GM18505 (cell line): ENCODE data around the gene ARHGAP9.
A peak's percentile ranks its signal among the peaks of the same experiment; 100 is the strongest.
"Not testable (repeated sequence)": the region's sequence is repeated elsewhere in the genome, so short reads cannot be mapped to it uniquely, and the experiment has no call there.

Experiments
- ATAC-seq: cut with Tn5 transposase; IDR thresholded peaks from one replicate; pipeline ENCODE4 v1.9.1; 2021; ENCODE audit not compliant: unreplicated experiment
- POLR2A ChIP-seq: IDR thresholded peaks from 4 replicates; pipeline ENCODE4 v1.6.1; 2011; ENCODE audit warnings: borderline replicate concordance; ENCODE audit not compliant: insufficient read depth, insufficient read length; ENCODE audit errors: extremely low read depth

Gene ARHGAP9

DNA sequence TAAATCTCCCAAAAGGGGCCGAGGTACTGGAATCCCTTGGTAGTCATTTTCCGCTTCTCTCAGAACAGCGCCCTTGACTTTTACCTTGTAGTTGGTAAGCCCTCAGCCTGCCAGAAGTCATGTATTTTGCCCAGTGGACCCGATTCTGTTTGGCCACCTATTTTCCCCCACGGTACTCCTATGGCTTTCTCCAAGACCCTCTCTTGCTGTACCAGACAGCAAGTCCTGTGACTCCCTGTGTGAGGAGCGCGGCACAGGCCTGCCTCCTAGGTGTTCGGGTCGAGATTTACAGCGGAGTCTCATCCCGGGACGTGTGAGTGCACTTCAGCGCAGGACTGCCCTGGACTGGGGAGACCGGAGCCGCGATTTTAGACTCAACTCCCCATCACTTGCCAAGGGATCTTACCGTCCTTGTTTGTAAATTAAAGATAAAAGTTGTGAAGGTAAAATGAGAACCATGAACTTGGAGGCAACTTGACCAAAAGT is 41.9 kb upstream of the ARHGAP9 start:
- TF ChIP-seq POLR2A, result no peak
- ATAC-seq, result no peak

- peak; percentile 100 for TF ChIP-seq POLR2A
- ATAC-seq, result peak; percentile 68
Observed at GRCh38 chr12:57520053-57520818, 40.6 kb upstream of the ARHGAP9 start, which contains the start of gene DDIT3. TSS of gene DDIT3 (minus strand) at chr12:57520514. CDS start at chr12:57517406, 3,108 bp downstream.

GRCh38 chr12:57519796-57520052 is 40.1 kb upstream of the ARHGAP9 start:
- no peak for ATAC-seq
- no peak for TF ChIP-seq POLR2A

DNA sequence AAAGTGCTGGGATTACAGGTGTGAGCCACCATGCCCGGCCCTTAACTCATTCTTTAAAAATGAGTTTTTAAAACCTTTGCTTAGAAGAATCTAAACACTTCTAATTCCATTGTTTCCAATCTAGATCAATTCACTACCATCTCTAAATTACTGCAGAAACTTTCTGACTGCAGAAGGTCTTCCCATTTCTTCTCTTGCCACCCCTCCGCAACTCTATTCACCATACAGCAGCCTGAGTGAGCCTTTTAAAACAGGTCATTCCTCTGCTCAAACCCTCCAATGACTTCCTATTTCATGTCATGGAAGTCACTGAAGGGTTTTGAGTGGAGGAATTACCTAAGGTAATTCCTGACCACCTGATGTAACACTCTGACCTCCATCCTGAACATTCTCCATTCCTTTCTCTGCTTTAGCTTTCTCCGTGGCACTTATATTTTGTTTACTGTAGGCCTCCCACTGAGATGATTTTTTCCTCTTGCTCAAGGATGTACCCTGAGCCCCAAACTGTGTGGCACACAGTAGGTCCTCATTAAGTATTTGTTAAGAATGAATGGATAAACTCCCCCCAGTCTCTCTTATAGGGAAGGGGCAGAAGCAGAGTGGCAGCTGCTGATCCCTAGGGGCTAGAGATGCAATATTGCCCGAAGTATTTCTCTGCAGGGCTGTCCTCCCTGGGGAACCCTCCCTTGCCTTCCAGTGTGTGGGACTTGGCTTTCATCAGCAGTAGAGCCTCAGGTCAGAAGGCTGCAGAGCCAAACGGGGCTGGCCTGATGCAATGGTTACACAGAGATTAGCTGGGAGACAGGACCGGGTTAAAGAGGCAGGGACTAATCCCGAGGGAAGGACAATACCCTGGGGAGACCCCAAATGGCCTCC is 39.5 kb upstream of the ARHGAP9 start:
- ATAC-seq, result no peak
- no peak for TF ChIP-seq POLR2A

DNA sequence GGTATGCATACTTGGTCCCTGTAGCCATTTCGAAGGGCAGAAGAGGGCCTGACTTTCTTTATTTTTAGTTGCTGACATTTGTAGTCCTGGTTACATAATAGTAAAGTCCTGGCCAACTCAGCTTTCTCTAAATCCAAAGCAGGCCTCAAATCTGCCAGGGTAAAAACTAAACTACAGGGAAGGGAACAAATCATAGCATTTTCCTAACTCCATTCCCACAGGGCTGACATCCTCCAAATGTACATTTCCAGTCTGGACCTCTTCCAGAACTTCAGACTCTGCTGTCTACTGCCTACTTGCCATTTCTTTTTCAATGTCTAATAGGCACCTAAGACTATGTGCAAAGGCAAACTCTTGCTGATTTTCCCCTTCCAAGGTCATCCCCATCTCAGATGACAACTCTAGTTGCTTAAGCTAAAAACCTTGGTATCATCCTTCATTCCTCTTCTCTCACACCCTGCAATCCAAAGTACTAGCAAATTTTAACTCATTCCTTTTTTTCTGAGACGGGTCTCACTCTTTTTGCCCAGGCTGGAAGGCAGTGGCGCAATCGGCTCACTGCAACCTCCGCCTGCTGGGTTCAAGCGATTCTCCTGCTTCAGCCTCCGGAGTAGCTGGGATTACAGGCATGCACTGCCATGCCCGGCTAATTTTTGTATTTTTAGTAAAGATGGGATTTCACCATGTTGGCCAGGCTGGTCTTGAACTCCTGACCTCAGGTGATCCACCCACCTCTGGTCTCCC is 38.7 kb upstream of the ARHGAP9 start:
- TF ChIP-seq POLR2A, result no peak
- no peak for ATAC-seq

DNA sequence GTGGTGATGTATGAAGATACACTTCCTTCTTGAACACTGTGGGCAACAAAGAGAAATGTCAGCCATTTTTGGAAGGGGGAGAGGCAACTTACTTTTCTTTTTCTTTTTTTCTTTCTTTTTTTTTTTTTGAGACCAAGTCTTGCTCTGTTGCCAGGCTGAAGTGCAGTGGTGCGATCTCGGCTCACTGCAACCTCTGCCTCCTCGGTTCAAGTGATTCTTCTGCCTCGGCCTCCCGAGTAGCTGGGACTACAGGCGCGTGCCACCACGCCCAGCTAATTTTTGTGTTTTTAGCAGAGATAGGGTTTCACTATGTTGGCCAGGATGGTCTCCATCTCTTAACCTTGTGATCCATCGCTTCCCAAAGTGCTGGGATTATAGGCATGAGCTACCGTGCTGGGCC is 38.1 kb upstream of the ARHGAP9 start:
- ATAC-seq, result not testable (repeated sequence)

- TF ChIP-seq POLR2A, result no peak
- ATAC-seq, result no peak
Observed at GRCh38 chr12:57517187-57517586, 37.5 kb upstream of the ARHGAP9 start.

DNA sequence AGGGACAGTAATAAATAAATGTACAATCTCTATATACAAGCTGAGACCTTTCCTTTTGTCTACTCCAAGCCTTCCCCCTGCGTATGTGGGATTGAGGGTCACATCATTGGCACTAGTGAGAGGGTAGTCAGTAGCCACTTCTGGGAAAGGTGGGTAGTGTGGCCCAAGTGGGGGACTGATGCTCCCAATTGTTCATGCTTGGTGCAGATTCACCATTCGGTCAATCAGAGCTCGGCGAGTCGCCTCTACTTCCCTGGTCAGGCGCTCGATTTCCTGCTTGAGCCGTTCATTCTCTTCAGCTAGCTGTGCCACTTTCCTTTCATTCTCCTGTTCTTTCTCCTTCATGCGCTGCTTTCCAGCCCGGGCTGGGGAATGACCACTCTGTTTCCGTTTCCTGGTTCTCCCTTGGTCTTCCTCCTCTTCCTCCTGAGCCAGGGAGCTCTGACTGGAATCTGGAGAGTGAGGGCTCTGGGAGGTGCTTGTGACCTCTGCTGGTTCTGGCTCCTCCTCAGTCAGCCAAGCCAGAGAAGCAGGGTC is 37.0 kb upstream of the ARHGAP9 start:
- no peak for ATAC-seq
- peak; percentile 23 for TF ChIP-seq POLR2A

- TF ChIP-seq POLR2A, result peak; percentile 25
- ATAC-seq, result no peak
Observed at GRCh38 chr12:57515934-57516541, 36.4 kb upstream of the ARHGAP9 start.

DNA sequence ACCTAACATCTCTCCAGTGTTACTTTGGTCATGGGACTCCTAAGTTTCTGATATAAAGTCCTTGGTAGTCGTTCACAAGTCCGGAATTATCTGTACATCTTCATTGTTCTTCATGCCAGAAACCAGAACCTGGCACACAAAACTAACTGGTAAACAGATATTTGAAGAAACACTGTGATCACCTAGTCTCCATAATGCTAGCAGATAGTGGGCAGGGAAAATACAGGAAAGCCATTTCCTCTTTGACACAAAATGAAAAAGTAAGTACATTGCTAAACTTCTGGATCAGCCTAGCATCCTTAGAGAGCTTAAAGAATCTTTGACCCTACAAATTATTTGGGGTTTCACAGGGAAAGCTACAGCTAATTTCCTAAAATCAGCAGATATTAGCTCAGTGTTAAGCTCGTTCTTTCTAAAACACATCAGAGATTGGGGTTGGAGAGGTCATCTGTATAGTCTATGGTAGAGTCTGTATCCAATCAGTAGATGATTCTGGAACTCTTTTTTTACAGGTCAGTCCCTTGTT is 35.8 kb upstream of the ARHGAP9 start:
- no peak for ATAC-seq

GRCh38 chr12:57514720-57515407 is 35.2 kb upstream of the ARHGAP9 start:
- no peak for TF ChIP-seq POLR2A
- no peak for ATAC-seq

More for the DNA sequence above, 35.8 kb upstream of the ARHGAP9 start:
- TF ChIP-seq POLR2A, result no peak

- ATAC-seq, result not testable (repeated sequence)
Observed at GRCh38 chr12:57514246-57514645, 34.6 kb upstream of the ARHGAP9 start.

DNA sequence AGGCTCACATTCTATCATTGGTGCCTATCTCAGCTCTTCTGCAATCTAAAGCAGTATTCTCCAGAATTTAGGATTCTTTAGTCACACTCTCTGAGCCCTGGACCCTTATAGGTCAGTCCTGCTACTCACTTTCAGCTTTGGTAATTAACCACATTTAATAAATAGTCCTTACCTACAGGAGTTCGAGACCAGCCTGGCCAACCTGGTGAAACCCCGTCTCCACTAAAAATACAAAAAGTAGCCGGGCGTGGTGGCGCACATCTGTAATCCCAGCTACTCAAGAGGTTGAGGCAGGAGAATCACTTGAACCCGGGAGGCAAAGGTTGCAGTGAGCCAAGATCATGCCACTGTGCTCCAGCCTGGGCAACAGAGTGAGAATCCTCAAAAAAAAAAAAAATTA is 34.0 kb upstream of the ARHGAP9 start:
- not testable (repeated sequence) for ATAC-seq
